Spinal cord (tissue), 10 donors: Measurements from ENCODE around the gene IFT74. TPM values are rescaled to one million over a fixed set of nuclear protein-coding genes. Genes with fewer than 3 reads are reported as not detected.
"Not testable (repeated sequence)": the region's sequence is repeated elsewhere in the genome, so short reads cannot be mapped to it uniquely, and the experiment has no call there.

Experiments used
- DNase-seq, 6 donors: peaks; one replicate each; pipeline versions ENCODE4 v3.0.0 to v3.0.0-alpha.2; 2013 to 2015; ENCODE audit warnings: low spot score in 6 of 6, low read depth in 4 of 6
- H3K27ac ChIP-seq: one replicate; pipeline ENCODE4 v1.5.1; 2013; ENCODE audit warnings: low read depth, low read length, control low read depth
- H3K27me3 ChIP-seq: one replicate; pipeline ENCODE4 v1.6.1; 2013; ENCODE audit warnings: low read length; ENCODE audit not compliant: control insufficient read depth, insufficient read depth
- H3K36me3 ChIP-seq: one replicate; pipeline ENCODE4 v1.6.1; 2013; ENCODE audit warnings: low read length; ENCODE audit not compliant: control insufficient read depth, insufficient read depth
- H3K4me1 ChIP-seq: one replicate; pipeline ENCODE4 v1.6.1; 2013; ENCODE audit warnings: low read length; ENCODE audit not compliant: control insufficient read depth, insufficient read depth
- H3K4me3 ChIP-seq: one replicate; pipeline ENCODE4 v1.5.1; 2013; ENCODE audit warnings: low read depth, low read length, control low read depth
- H3K9me3 ChIP-seq: one replicate; pipeline ENCODE4 v1.6.1; 2013; ENCODE audit warnings: low read length; ENCODE audit not compliant: control insufficient read depth, insufficient read depth
- WGBS: methylation state at CpG from one replicate; pipeline ENCODE4 v1.1.5; 2013; ENCODE audit warnings: missing lambda C conversion rate; ENCODE audit not compliant: insufficient coverage; 5-methylcytosine and 5-hydroxymethylcytosine counted together
- polyA plus RNA-seq, 2 donors: library from polyadenylated mRNA; unstranded; fragments of 120-200 nt; gene quantifications; one replicate each; pipeline ENCODE4 v1.2.1, GENCODE V29; 2013; ENCODE audit not compliant: insufficient read length in 2 of 2
- total RNA-seq, 2 donors: library from RNA; depleted of rRNA in 1 of 2; stranded (reverse); fragments of 120-200 nt in 1 of 2; fragments of >200 nt in 1 of 2; gene quantifications; one replicate each; pipeline versions ENCODE4 v1.2.3 to v1.2.4, GENCODE V29; 2013 to 2014
- donor health status: healthy.

The IFT74 gene
- total and polyA plus RNA-seq, 4 donors = 13.8 to 32.6 (median 20.1) TPM

DNA sequence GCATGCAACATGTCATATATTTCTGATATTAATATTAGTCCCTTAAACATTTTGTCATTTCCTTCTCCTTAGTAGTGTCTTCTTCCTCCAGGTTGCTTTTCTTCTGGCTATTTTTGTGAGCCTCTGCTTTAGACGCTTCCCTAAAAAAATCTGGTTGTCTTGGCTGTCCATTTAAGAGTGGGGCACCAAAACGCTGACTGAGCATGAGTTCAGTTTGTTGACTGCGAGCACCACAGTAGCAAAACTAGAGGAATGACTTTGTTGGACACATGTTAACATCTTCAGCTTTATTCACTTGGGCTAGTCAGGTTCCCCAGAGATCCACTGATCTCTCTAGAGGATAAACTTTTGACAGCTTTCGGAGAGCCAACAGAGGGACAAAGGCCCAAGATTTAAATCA, 133.5 kb downstream of the IFT74 start:
- no peaks in the 10 kb centered on the region for H3K27me3 ChIP-seq
- WGBS = 94% methylated on average over 3 of the region's 4 CpGs
- no peaks in the 10 kb centered on the region for H3K9me3 ChIP-seq
- H3K4me1 ChIP-seq = no peaks in the 10 kb centered on the region
- no peaks in the 10 kb centered on the region for H3K36me3 ChIP-seq
- no peak overlapping the region for H3K27ac ChIP-seq
- no peak for DNase-seq
- H3K4me3 ChIP-seq = no peak overlapping the region

DNA sequence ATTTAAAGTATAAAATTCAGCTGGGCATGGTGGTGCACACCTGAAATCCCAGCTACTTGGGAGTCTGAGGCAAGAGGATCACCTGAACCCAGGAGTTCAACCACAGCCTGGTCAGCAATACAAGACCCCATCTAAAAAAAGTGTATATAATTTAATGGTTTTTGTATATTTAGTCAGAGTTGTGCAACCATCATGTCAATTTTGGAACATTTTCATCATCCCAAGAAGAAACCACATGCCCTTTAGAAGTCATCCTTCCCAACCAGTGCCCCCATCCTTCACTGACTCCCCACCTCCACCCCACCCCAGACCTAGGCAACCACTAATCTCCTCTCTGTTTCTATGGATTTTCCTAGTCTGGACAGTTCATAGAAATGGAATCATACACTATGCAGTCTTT, 134.0 kb downstream of the IFT74 start:
- Histone ChIP-seq H3K27ac (no peak overlapping the region), H3K4me1 (no peaks in the 10 kb centered on the region), H3K9me3 (no peaks in the 10 kb centered on the region), H3K4me3 (no peak overlapping the region), H3K27me3 (no peaks in the 10 kb centered on the region), H3K36me3 (no peaks in the 10 kb centered on the region)
- no peak for DNase-seq

DNA sequence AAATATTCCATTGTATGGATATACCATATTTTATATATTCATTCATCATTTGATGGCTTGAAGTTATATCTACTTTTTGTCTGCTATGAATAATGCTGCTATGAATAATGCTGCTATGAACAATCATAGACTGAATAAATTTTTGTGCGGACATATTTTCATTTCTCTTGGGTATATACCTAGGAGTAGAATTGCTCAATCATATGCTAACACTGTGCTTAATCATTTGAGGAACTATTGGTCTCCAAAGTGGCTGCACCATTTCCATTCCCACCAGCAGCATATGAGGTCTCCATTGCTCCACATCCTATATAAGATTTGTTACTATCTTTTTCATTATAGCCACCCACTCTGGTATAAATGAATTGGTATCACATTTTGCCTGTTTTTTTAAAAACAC, 134.5 kb downstream of the IFT74 start:
- WGBS = no CpG with 5 or more reads among the region's 1 CpG
- Histone ChIP-seq H3K4me1 (no peaks in the 10 kb centered on the region), H3K9me3 (no peaks in the 10 kb centered on the region), H3K27me3 (no peaks in the 10 kb centered on the region), H3K4me3 (no peak overlapping the region), H3K27ac (no peak overlapping the region), H3K36me3 (no peaks in the 10 kb centered on the region)
- no peak for DNase-seq

DNA sequence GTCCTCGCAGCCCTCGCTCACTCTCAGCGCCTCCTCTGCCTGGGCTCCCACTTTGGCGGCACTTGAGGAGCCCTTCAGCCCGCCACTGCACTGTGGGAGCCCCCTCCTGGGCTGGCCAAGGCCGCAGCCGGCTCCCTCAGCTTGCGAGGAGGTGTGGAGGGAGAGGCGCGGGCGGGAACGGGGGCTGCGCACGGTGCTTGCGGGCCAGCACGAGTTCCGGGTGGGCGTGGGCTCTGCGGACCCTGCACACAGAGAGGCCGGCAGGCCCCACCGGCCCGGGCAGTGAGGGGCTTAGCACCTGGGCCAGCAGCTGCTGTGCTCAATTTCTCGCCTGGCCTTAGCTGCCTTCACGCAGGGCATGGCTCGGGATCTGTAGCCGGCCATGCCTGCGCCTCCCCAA, 136.3 kb downstream of the IFT74 start:
- not testable (repeated sequence) for H3K27me3 ChIP-seq, DNase-seq, H3K9me3 ChIP-seq, H3K4me1 ChIP-seq, H3K36me3 ChIP-seq, H3K4me3 ChIP-seq, H3K27ac ChIP-seq
- 95% methylated on average over 26 of the region's 27 CpGs for WGBS

DNA sequence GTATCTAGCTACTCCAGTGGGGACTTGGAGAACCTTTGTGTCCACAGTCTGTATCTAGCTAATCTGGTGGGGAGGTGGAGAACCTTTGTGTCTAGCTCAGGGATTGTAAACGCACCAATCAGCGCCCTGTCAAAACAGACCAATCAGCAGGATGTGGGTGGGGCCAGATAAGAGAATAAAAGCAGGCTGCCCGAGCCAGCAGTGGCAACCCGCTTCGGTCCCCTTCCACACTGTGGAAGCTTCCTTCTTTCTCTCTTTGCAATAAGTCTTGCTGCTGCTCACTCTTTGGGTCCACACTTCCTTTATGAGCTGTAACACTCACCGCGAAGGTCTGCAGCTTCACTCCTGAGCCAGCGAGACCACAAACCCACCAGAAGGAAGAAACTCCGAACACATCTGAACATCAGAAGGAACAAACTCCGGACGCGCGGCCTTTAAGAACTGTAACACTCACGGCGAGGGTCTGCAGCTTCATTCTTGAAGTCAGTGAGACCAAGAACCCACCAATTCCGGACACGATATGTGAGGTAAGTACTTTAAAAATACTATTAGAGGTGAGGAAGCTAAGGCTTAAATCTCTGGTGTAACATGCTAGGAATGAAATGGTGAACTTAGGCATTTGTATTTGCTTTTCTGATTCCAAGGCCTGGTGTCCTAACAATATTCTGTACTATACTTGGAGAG, 137.3 kb downstream of the IFT74 start:
- WGBS = 98% methylated on average over 13 of the region's 17 CpGs
- not testable (repeated sequence) for H3K9me3 ChIP-seq, H3K36me3 ChIP-seq, H3K4me3 ChIP-seq, H3K4me1 ChIP-seq, DNase-seq, H3K27me3 ChIP-seq, H3K27ac ChIP-seq

DNA sequence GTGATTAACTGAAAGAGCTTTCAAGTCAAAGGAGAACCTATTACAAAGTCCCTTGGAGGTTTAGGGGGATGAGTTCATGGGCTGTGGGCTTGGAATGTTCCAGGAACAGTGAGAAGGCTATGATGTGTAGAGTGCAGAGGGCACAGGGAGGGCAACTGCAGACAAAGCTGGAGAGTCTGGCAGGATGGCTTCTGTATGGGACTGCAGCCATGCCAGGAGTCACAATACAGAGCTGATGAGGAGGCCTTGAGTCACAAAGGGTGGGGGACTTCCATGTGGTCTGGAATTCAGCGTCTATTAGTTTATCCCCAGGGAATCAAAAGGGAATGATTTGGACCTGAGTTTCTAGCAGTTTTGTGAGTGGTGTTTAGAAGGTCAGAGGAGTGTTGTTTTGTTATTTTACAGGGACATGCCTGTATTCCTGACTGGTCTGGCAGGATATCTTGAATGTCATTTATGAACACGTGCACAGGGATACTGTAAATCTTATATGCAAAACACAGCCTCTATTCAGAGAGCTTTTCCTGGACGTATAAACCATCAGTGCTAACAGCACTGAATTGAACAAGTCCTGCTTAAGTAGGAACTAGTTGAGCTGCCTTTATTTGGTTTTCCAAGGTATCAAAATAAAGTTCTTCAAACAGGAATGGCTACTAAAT, 138.6 kb downstream of the IFT74 start:
- no peaks in the 10 kb centered on the region for H3K27me3 ChIP-seq

DNA sequence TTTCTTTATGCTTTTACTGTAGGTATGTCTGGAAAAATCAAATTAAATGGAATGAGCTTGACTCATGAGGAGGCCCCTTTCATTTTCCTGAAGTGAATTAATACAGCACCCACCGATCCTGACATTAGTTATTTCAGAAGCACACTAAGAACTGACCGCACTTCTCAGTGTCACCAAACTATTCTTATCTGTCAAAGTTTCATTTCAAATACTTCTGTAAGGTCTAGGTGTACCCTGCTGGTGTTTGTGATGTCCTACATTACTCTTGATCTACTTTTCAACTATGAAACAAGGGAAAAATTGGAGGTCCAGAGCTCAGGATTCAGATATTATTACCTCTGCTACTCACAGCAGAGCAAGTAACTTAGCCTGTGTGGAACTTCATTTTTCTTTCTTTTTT, 151.0 kb downstream of the IFT74 start:
- Histone ChIP-seq H3K4me1 (no peaks in the 10 kb centered on the region), H3K27me3 (no peaks in the 10 kb centered on the region), H3K4me3 (no peak overlapping the region), H3K27ac (no peak overlapping the region), H3K36me3 (no peaks in the 10 kb centered on the region), H3K9me3 (no peaks in the 10 kb centered on the region)
- no peak for DNase-seq
- no CpG with 5 or more reads among the region's 2 CpGs for WGBS

More for the DNA sequence above, 138.6 kb downstream of the IFT74 start:
- 63% methylated on average over 1 of the region's 3 CpGs for WGBS
- Histone ChIP-seq H3K4me3 (no peak overlapping the region), H3K27ac (peak overlapping the region; percentile 43), H3K9me3 (no peaks in the 10 kb centered on the region), H3K4me1 (no peaks in the 10 kb centered on the region), H3K36me3 (no peaks in the 10 kb centered on the region)
- peak in 1 of 6 donors; percentile 16 for DNase-seq

DNA sequence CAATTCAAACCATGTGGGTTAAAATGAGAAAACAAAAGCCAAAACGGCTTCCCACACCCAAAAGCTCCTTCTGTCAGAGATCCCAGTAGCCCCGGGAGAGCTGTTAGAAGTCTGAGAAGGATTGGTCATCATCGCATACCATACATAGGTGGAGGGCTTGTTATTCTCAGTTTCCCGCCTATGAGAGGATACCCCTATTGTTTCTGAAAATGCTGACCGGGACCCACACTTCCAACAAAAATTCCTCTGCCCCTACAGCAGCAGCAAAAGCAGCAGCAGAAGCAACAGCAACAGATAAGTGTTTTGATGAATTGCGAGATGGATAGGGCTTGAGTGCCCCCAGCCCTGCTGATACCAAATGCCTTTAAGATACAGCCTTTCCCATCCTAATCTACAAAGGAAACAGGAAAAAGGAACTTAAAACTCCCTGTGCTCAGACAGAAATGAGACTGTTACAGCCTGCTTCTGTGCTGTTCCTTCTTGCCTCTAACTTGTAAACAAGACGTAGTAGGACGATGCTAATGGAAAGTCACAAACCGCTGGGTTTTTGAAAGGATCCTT, 152.8 kb downstream of the IFT74 start, which contains the start of gene TEK:
TSS of gene TEK (plus strand) at position 245 of the 561 bp plus-strand sequence. CDS start 366 bp downstream, outside the sequence.
- Histone ChIP-seq H3K27me3 (no peaks in the 10 kb centered on the region), H3K27ac (no peak within 1 kb of the TSS), H3K4me1 (no peaks in the 10 kb centered on the region), H3K4me3 (peak within 1 kb of the TSS; percentile 1), H3K36me3 (no peaks in the 10 kb centered on the region), H3K9me3 (no peaks in the 10 kb centered on the region)
- peak in 3 of 6 donors; percentile 10 to 29 (median 15) for DNase-seq
- 13% methylated on average over 3 of the region's 9 CpGs for WGBS

DNA sequence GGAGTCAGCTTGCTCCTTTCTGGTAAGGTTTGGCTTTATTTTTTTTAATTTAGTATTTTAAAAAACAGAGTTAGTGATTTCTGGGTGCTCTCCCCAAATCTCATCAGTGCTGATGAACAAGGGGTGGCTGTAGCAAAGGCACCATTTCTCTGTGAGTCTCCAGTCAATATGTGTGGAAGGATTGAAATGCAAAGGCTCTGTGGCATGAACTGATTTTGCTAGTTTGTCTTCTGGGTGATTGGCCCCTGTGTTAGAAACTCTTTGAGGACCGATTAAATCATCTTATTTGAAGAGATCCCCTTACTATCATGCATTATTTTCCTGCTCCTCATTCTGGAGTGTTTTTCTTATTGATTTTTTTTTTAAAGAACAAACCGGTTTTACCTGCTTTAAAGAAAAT, 153.4 kb downstream of the IFT74 start:
- no peaks in the 10 kb centered on the region for H3K27me3 ChIP-seq
- no peaks in the 10 kb centered on the region for H3K9me3 ChIP-seq
- H3K27ac ChIP-seq = no peak overlapping the region
- WGBS = no CpG with 5 or more reads among the region's 2 CpGs
- H3K4me3 ChIP-seq = peak overlapping the region; percentile 1
- no peaks in the 10 kb centered on the region for H3K4me1 ChIP-seq
- no peak for DNase-seq
- no peaks in the 10 kb centered on the region for H3K36me3 ChIP-seq

DNA sequence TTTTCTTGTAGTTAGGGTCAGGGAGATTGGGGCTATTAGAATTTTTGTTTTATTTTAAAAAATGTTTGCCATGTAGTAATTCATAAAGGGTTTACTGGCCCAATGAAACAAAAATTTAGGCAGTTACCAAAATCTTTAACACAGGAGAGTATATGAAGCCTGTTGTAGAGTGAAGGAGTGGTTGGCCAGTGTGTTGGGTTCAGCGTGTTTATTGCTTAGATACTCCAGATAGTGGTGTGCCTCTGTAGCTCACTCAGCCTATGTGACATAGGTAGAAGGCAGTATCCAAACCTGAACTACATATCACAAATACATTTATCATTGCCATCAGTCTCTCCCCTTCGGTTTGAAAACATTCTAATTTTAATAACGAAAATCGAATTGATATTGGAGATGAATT, 154.0 kb downstream of the IFT74 start:
- Histone ChIP-seq H3K27ac (no peak overlapping the region), H3K36me3 (no peaks in the 10 kb centered on the region), H3K9me3 (no peaks in the 10 kb centered on the region), H3K4me3 (no peak overlapping the region), H3K4me1 (no peaks in the 10 kb centered on the region), H3K27me3 (no peaks in the 10 kb centered on the region)
- DNase-seq = no peak
- whole genome bisulfite sequencing = no CpG with 5 or more reads among the region's 4 CpGs
